ENCODE data around the gene TMEM184A. TPM values are rescaled to one million over a fixed set of nuclear protein-coding genes. Genes with fewer than 3 reads are reported as not detected.

Gene TMEM184A
- total RNA-seq, 1 experiment from 2014 or later = 21.4 TPM

DNA sequence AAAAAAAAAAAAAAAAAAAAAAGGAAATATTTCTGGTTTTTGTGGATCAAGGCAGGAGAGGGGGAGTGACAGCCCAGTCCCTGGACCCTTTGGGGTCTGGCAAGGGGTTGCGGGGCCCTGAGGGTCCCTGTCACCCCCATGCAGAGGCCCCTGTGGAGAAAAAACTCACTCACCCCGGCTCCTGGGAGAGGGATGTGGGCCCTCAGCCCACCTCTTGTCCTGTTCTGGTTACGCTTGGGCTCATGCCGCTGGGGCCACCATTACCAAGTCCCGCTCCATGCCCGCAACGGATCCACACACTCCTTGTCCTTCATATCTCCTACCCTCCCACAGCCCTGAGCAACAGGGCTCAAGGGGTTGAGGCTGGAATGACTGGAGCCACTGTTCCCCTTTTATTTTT lies 1.0 kb upstream of the TMEM184A start:
- H4K20me1 ChIP-seq (ENCODE audit: insufficient read depth) = peaks cover 16% of the 10 kb centered on the region
- CTCF ChIA-PET = interaction anchor here (0.9 to 1.9 kb wide), 4 partner anchors 23 to 83 kb away, joined by 3 to 12 read pairs (median 6); partner anchors contain the start of gene INTS1
- no peak overlapping the region for H2AFZ ChIP-seq
- no peak overlapping the region for H3K4me3 ChIP-seq
- H3K4me2 ChIP-seq = peak overlapping the region; percentile 94
- no peak for DNase-seq
- TF ChIP-seq EZH2 (IDR thresholded peaks at IDR 0.05; ENCODE audit: low read depth) = no peak
- TF ChIP-seq, protein P1, sequence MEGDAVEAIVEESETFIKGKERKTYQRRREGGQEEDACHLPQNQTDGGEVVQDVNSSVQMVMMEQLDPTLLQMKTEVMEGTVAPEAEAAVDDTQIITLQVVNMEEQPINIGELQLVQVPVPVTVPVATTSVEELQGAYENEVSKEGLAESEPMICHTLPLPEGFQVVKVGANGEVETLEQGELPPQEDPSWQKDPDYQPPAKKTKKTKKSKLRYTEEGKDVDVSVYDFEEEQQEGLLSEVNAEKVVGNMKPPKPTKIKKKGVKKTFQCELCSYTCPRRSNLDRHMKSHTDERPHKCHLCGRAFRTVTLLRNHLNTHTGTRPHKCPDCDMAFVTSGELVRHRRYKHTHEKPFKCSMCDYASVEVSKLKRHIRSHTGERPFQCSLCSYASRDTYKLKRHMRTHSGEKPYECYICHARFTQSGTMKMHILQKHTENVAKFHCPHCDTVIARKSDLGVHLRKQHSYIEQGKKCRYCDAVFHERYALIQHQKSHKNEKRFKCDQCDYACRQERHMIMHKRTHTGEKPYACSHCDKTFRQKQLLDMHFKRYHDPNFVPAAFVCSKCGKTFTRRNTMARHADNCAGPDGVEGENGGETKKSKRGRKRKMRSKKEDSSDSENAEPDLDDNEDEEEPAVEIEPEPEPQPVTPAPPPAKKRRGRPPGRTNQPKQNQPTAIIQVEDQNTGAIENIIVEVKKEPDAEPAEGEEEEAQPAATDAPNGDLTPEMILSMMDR (conservative IDR thresholded peaks at IDR 0.05) = no peak
- no peaks in the 10 kb centered on the region for H3K36me3 ChIP-seq (ENCODE audit: low read depth)
- POLR2A ChIA-PET (ENCODE audit: unreplicated experiment) = interaction anchor here (0.6 to 1.2 kb wide), 2 partner anchors 23 to 971 kb away, joined by 6 to 14 read pairs; no protein-coding TSS in a partner anchor
- BruUV-seq (replicated peaks) = no TSS peak
- no peaks in the 10 kb centered on the region for H3K27me3 ChIP-seq (ENCODE audit: insufficient read depth, low read depth)
- intact Hi-C loops (cut with micrococcal nuclease; ENCODE audit: unreplicated experiment) = loop anchor here (2.0 kb wide), 1 partner anchor 14 kb away; the partner anchor contains the start of gene PSMG3
- no peaks in the 10 kb centered on the region for H3K9me3 ChIP-seq (ENCODE audit: insufficient read depth, low read depth)
- peaks cover 62% of the 10 kb centered on the region for H3K4me1 ChIP-seq (replicated peaks; ENCODE audit: insufficient read depth)
- peaks cover 35% of the 10 kb centered on the region for H3F3A ChIP-seq (ENCODE audit: insufficient read depth, low read depth)
- H3K27ac ChIP-seq = peak overlapping the region; percentile 14; the same call in 1 of the 2 replicates
- peaks cover 16% of the 10 kb centered on the region for H3K79me2 ChIP-seq (ENCODE audit: low read depth)
- H3K9me2 ChIP-seq (ENCODE audit: insufficient read depth) = no peaks in the 10 kb centered on the region

DNA sequence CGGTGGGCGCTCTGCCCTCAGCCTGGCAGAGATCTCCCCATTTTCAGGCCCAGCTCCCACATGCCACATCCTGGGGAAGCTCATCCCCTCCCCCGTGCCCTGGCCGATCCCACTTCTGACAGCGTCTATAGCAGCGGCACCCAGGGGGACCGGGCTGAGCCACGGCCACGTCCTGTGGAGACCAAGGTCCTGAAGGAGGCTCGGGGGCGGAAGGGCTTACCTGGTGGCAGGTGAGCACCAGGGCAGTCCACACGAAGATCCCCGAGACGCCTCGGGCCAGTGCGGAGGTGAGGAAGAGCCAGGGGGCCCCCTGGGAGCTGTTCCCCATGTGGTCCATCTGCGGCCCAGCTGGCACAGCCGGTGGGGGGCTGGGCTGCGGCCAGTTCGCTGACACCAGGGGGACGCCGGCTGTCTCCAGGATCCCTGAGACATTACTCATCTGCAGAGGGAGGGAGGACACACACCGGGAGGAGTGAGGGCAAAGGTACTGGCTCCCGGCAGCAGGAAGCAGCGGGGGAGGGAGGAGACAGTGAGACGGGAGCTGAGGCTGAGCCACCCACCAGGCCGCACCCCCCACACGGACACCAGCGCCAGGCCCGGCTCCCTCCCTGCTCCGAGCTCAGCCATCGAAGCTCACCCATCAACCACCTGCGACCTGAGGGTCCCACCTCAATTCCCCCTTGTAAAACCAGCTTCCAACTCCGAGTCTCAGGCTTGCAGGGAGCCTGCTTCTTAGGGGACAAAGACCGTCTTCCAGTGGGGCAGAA lies 776 bp downstream of the TMEM184A start:
- Histone ChIP-seq H3K27me3 (ENCODE audit: insufficient read depth, low read depth) (no peaks in the 10 kb centered on the region), H3K79me2 (ENCODE audit: low read depth) (peaks cover 16% of the 10 kb centered on the region), H3K27ac (peak overlapping the region; percentile 96), H2AFZ (no peak overlapping the region), H3K9me2 (ENCODE audit: insufficient read depth) (no peaks in the 10 kb centered on the region), H3K9me3 (ENCODE audit: insufficient read depth, low read depth) (no peaks in the 10 kb centered on the region), H3F3A (ENCODE audit: insufficient read depth, low read depth) (peaks cover 35% of the 10 kb centered on the region), H3K4me2 (peak overlapping the region; percentile 94), H3K36me3 (ENCODE audit: low read depth) (no peaks in the 10 kb centered on the region; the same call in 1 of the 2 replicates), H3K4me1 (replicated peaks; ENCODE audit: insufficient read depth) (peaks cover 54% of the 10 kb centered on the region), H4K20me1 (ENCODE audit: insufficient read depth) (peaks cover 16% of the 10 kb centered on the region), H3K4me3 (peak overlapping the region; percentile 65)
- ChIA-PET POLR2A (ENCODE audit: unreplicated experiment) (interaction anchor here (0.5 to 1.8 kb wide), 9 partner anchors 9 to 634 kb away, joined by 3 to 13 read pairs (median 5); partner anchors contain the start of gene ZFAND2A), CTCF (interaction anchor here (0.6 to 1.9 kb wide), 8 partner anchors 16 to 715 kb away, joined by 3 to 12 read pairs (median 4); partner anchors contain the start of gene INTS1)
- TF ChIP-seq EZH2 (IDR thresholded peaks at IDR 0.05; ENCODE audit: low read depth) = no peak
- TF ChIP-seq, protein P1 (conservative IDR thresholded peaks at IDR 0.05) = no peak
- no TSS peak for BruUV-seq (replicated peaks)
- intact Hi-C loops (cut with micrococcal nuclease; ENCODE audit: unreplicated experiment) = loop anchor here (1.0 kb wide), 1 partner anchor 35 kb away; no protein-coding TSS in a partner anchor
- peak; percentile 96 for DNase-seq

DNA sequence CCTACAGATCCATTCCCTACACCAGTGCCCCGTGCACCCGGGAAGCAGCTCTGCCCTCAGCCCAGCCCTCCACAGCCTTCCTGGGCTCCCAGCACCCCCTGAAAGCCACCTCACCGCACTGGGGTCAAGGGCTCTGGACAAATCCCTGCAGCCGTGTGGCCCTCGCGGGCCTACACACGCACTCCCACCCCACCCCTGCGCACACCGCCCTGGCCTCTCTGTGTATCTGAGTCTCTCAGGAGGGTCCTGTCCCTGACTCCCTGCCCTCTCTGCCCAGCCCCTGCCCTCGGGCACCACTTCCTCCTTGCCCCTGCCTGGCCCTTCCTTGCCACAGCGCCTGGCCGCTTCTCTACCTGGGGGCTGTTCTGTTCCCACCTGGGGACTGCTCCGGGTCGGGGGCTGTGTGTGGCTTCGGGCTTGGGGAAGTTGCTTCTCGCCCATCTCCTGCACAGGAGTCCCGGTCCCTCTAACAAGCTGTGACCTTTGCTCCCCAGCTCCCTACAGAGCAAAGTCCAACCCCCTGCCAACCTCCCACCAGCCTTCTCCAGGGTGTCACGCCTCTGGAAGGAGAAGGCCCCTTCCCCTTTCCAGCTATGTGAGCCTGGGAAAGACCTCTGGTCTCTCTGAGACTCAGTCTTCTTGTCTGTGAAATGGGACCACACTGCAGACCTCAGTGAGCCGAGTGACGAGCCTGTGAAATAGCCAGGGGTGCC lies 1.5 kb downstream of the TMEM184A start:
- POLR2A ChIA-PET (ENCODE audit: unreplicated experiment) = interaction anchor here (0.7 to 1.2 kb wide), 2 partner anchors 15 to 23 kb away, joined by 4 to 5 read pairs; no protein-coding TSS in a partner anchor
- H3K79me2 ChIP-seq (ENCODE audit: low read depth) = peaks cover 16% of the 10 kb centered on the region
- no peak for DNase-seq
- H3K4me1 ChIP-seq (replicated peaks; ENCODE audit: insufficient read depth) = peaks cover 47% of the 10 kb centered on the region
- H2AFZ ChIP-seq = no peak overlapping the region
- TF ChIP-seq EZH2 (IDR thresholded peaks at IDR 0.05; ENCODE audit: low read depth) = no peak
- BruUV-seq (replicated peaks) = no TSS peak
- peak overlapping the region; percentile 96; the same call in 1 of the 2 replicates for H3K27ac ChIP-seq
- H3K4me3 ChIP-seq = peak overlapping the region; percentile 65
- peak overlapping the region; percentile 94 for H3K4me2 ChIP-seq
- H3K36me3 ChIP-seq (ENCODE audit: low read depth) = no peaks in the 10 kb centered on the region; the same call in 1 of the 2 replicates
- intact Hi-C loops (cut with micrococcal nuclease; ENCODE audit: unreplicated experiment) = loop anchor here (1.0 kb wide), 1 partner anchor 34 kb away; no protein-coding TSS in a partner anchor
- H3F3A ChIP-seq (ENCODE audit: insufficient read depth, low read depth) = peaks cover 28% of the 10 kb centered on the region
- H3K9me2 ChIP-seq (ENCODE audit: insufficient read depth) = no peaks in the 10 kb centered on the region
- CTCF ChIA-PET = interaction anchor here (1.2 kb wide), 1 partner anchor 16 kb away, joined by 4 read pairs; no protein-coding TSS in a partner anchor
- no peaks in the 10 kb centered on the region for H3K9me3 ChIP-seq (ENCODE audit: insufficient read depth, low read depth)
- H4K20me1 ChIP-seq (ENCODE audit: insufficient read depth) = peaks cover 16% of the 10 kb centered on the region
- H3K27me3 ChIP-seq (ENCODE audit: insufficient read depth, low read depth) = no peaks in the 10 kb centered on the region

Measured in PC-9 (cell line).